Measurements from ENCODE around the gene RPS29.
A peak's percentile ranks its signal among the peaks of the same experiment; 100 is the strongest.
"Not testable (repeated sequence)": the region's sequence is repeated elsewhere in the genome, so short reads cannot be mapped to it uniquely, and the experiment has no call there.

RPS29 gene

DNA sequence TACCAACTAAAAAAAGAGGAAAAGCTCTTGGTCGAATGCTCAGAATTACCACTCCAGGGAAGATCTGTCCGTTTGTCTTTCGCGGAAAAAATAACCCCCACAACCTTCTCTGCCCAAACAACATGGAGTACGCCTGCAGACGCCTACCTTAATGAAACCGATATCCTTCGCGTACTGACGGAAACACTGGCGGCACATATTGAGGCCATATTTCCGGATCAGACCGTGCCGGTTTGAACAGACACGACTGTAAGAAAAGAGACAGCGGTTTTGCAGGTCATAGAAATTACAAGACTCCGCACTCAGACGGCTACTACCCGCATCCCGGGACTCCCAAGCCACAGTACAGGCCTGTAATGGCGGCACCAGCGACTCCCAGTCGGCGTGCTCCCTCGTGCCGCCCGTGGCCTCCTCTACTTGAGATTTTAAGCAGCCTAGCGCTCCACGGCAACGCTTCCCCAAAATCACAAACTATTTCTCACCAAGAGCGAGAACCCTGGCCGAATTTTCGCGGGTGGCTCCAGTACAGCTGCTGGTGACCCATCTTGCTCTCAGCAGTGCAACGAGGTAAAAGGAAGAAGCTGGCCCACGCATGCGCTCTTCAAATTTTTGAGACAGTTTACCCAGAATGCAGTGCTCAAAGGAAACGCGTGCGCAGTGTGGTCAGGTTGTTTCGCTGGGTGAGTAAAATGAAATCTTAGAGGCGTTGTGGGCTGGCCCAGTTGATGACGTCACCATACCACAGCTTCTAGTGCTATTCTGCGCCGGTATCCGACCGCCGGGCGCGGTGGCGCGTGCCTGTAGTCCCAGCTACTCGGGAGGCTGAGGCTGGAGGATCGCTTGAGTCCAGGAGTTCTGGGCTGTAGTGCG lies at the start of gene RPS29:
Gene RPS29, minus strand, starts transcription at position 578 of the 870 bp plus-strand sequence. Its CDS starts 34 bp downstream, at position 544.
- peak; percentile 99 for DNase-seq (ENCODE audit: low spot score)

- DNase-seq (ENCODE audit: low spot score): peak; percentile 61
Observed at GRCh38 chr14:49634547-49635334, 48.6 kb upstream of the RPS29 start, which contains the start of gene DNAAF2. DNAAF2 (minus strand) TSS chr14:49635244; CDS start chr14:49635149, 95 bp downstream.

DNA sequence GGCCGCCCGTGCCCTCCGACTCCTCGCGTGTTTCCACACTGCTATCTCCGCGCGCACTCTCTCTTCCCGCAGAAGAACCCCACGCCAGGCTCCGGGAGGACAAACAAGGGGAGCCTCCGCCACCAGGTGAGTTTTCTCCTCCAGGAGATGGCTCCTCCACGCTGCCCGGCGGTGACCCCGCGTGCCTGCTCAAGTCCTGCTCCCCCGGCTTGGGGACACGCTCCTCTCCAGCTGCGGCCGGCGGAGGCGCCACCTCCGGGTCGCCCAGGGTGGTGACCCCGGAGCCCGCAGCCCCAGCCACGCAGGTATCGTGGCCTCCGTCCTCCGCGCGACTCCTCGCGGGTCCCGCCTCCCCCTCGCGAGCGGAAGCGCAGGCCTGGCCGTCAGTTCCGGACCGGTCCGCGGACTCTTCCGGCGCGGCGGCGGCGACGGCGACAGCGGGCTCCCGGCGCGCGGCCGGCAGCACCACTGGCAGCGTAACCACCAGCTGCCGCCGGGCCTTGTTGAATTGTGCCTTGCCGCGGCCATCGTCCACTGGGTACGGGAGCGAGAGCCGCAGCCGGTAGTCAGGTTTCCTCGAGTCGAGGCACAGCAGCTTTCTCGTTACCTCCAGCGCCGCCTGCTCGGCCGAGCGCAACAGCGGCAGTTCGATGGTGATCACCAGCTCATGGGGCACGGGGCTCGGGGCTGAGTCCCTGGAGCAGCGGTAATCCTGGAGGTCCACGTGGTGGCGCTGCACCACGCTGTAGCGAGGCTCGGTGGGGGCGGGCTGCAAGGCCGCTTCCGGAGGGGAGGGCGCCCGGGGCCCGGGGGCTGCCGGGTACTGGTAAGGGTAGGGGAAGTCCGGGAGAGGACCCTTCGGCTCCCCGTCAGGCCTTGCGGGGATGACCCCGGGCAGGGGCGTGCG lies 47.7 kb upstream of the RPS29 start:
- peak; percentile 95 for DNase-seq (ENCODE audit: low spot score)

DNA sequence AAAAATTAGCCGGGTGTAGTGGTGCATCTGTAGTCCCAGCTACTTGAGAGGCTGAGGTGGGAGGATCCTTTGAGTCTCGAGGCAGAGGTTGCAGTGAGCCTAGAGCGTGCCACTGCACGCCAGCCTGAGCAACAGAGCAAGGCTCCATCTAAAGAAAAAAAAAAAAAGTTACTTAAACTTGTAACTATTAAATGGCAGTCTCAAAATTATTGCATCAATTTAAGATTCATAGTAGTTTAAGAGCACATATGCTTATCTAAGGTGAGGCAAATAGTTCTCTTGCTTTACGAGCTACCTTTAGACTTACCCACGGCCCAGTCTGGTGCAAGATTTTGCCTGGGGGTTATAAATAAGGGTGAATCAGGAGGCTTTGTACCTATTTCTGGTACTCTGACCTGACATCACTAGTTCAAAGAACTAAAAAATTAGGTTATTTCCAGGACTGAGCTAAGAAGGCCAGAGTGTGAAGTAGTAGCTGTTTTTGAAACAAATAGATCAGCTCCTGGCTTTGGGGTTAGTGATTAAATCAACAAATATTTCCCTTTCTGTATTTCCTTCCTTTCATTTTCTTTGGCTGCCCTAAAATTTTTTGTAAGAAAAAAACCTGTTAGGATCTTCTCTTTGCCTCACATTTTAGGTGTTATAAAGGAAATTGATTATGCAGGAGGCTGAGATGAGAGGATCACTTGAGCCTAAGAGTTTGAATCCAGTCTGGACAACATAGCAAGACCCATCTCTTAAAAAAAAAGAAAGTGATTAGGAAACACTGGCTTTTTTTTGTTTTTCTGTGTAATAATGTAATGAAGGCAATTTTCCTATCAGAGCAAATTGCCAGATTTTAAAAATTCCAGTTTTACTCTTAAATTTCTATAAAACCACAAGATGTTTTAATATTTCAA lies 38.0 kb upstream of the RPS29 start:
- DNase-seq (ENCODE audit: low spot score): peak; percentile 48

DNA sequence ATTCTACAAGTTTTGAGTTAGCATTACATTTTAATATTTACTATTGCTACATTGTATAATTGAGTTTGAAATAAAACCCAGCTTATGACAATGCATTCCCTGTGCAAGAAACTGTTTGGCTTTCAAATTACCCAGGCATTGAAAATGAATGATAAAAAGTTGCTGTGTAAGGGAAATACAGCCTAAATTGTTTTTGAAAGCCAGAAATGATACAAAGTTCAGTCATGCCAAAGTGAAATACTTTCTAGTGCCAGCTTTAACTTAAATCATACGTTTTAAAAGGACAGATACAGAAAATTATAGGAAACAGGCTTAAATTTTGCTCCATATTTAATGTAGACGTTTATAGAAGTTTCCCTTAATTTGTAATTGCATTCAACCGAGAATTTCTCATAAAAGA lies 37.2 kb upstream of the RPS29 start:
- no peak for DNase-seq (ENCODE audit: low spot score)

DNA sequence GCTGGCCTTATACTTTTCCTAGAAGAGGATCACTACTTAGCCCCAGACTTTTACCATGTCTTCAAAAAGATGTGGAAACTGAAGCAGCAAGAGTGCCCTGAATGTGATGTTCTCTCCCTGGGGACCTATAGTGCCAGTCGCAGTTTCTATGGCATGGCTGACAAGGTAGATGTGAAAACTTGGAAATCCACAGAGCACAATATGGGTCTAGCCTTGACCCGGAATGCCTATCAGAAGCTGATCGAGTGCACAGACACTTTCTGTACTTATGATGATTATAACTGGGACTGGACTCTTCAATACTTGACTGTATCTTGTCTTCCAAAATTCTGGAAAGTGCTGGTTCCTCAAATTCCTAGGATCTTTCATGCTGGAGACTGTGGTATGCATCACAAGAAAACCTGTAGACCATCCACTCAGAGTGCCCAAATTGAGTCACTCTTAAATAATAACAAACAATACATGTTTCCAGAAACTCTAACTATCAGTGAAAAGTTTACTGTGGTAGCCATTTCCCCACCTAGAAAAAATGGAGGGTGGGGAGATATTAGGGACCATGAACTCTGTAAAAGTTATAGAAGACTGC lies 35.9 kb upstream of the RPS29 start:
- DNase-seq (ENCODE audit: low spot score): no peak

DNA sequence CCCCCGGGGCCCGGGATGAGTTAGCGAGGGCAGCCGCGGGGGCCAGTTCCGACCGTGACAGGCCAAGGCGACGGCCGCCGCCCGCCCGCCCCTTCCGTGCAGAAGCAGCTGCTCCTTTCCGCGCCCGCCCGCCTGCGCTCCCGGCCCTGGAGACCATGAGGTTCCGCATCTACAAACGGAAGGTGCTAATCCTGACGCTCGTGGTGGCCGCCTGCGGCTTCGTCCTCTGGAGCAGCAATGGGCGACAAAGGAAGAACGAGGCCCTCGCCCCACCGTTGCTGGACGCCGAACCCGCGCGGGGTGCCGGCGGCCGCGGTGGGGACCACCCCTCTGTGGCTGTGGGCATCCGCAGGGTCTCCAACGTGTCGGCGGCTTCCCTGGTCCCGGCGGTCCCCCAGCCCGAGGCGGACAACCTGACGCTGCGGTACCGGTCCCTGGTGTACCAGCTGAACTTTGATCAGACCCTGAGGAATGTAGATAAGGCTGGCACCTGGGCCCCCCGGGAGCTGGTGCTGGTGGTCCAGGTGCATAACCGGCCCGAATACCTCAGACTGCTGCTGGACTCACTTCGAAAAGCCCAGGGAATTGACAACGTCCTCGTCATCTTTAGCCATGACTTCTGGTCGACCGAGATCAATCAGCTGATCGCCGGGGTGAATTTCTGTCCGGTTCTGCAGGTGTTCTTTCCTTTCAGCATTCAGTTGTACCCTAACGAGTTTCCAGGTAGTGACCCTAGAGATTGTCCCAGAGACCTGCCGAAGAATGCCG lies 35.1 kb upstream of the RPS29 start:
- DNase-seq (ENCODE audit: low spot score): peak; percentile 57

- peak; percentile 99 for DNase-seq (ENCODE audit: low spot score)
Observed at GRCh38 chr14:49620182-49621113, 34.3 kb upstream of the RPS29 start, which contains the start of the genes MGAT2 and RPL36AL. MGAT2 (plus strand) TSS chr14:49620799; CDS start chr14:49621269, 470 bp downstream. RPL36AL (minus strand) TSS chr14:49620626; CDS start chr14:49619104, 1,522 bp downstream.

DNA sequence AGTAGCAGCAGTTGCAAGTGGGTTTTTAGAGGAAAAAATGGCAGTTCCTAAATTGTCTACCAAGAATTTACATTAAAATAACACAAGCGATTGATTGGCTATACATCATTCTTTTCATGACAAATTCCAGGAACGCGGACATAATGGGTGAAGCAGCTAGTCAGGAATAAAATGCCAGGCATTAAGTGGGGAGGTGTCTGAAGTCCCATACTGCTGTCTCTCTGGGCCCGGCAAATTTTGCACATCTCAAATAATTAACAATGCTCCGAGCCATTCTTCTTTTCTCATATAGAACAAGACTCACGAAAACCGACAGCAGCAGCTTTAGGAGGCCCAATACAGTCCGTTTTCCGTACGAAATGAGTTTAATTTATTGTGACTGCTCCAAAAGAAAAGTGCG lies 33.5 kb upstream of the RPS29 start:
- no peak for DNase-seq (ENCODE audit: low spot score)

DNA sequence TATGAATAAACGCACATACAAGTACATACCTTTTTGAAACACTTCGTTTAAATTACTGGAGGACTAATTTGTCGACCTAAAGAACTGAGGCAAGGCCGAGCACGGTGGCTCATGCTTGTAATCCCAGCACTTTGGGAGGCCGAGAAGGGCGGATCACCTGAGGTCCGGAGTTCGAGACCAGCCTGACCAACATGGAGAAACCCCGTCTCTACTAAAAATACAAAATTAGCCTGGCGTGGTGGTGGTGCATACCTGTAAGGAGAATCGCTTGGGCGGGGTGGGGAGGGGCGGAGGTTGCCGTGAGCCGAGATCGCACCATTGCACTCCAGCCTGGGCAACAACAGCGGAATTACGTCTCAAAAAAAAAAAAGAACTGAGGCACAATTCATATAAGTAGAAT lies 33.1 kb upstream of the RPS29 start:
- not testable (repeated sequence) for DNase-seq (ENCODE audit: low spot score)

- no peak for DNase-seq (ENCODE audit: low spot score)
Observed at GRCh38 chr14:49617852-49618519, 31.8 kb upstream of the RPS29 start.

DNA sequence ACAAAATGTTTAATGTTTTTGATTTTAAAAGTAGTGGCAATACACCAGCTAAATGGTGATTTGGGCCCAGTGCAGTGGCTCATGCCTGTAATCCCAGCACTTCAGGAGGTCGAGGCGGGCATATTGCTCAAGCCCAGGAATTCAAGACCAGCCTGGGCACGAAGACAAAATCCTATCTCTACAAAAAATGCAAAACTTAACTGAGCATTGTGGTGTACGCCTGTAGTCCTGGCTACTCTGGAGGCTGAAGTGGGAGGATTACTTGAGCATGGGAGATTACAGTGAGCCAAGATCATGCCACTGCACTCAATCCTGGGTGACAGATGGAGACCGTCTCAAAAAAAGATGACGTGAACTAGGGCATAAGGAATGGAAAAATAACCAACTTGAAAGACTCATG lies 29.6 kb upstream of the RPS29 start:
- DNase-seq (ENCODE audit: low spot score): no peak

- no peak for DNase-seq (ENCODE audit: low spot score)
Observed at GRCh38 chr14:49614196-49614595, 28.0 kb upstream of the RPS29 start.

- DNase-seq (ENCODE audit: low spot score): no peak
Observed at GRCh38 chr14:49612671-49613070, 26.5 kb upstream of the RPS29 start.

GRCh38 chr14:49612251-49612650 lies 26.1 kb upstream of the RPS29 start:
- no peak for DNase-seq (ENCODE audit: low spot score)

DNA sequence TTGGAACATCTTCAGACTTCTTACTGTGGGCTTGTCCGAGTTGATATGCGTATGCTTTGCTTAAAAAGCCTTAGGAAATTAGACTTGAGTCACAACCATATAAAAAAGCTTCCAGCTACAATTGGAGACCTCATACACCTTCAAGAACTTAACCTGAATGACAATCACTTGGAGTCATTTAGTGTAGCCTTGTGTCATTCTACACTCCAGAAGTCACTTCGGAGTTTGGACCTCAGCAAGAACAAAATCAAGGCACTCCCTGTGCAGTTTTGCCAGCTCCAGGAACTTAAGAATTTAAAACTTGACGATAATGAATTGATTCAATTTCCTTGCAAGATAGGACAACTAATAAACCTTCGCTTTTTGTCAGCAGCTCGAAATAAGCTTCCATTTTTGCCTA lies 21.4 kb upstream of the RPS29 start:
- DNase-seq (ENCODE audit: low spot score): no peak

GRCh38 chr14:49598485-49599300 lies 12.5 kb upstream of the RPS29 start, which contains the start of gene LRR1:
LRR1 (plus strand) TSS chr14:49598940; CDS start chr14:49599021, 81 bp downstream.
- DNase-seq (ENCODE audit: low spot score): peak; percentile 88

Data from activated CD4-positive, alpha-beta T cell treated with anti-CD3 and anti-CD28 coated beads, Interleukin-2, Interleukin-4, amounts not matched to agents 100 ng/mL and 50 ng/mL, durations not matched to agents 16 hours and 8 hours (primary cell).